GM20431 (cell line): ENCODE measurements around the gene NPHP3.

Source experiments
- in situ Hi-C: fragments of 300-500 bp; cut with MseI, MboI; formaldehyde crosslinking; loops from one replicate; pipeline ENCODE4 v1.15.0; 2020; ENCODE audit warnings: low sequenced_read_pairs; ENCODE audit not compliant: unreplicated experiment

The NPHP3 gene

GRCh38 chr3:132695422-132695821 lies 26.8 kb downstream of the NPHP3 start:
- in situ Hi-C loops, result no loop called here

- in situ Hi-C loops, result no loop called here
Measured at GRCh38 chr3:132694991-132695390, 27.2 kb downstream of the NPHP3 start.

GRCh38 chr3:132690040-132690439 lies 32.2 kb downstream of the NPHP3 start:
- in situ Hi-C loops, result no loop called here

- in situ Hi-C loops, result no loop called here
Measured at GRCh38 chr3:132682201-132682600, 40.0 kb downstream of the NPHP3 start.

GRCh38 chr3:132681421-132681820 lies 40.8 kb downstream of the NPHP3 start:
- in situ Hi-C loops, result no loop called here

- in situ Hi-C loops, result no loop called here
Measured at GRCh38 chr3:132679911-132680310, 42.3 kb downstream of the NPHP3 start.

GRCh38 chr3:132675408-132675807 lies 46.8 kb downstream of the NPHP3 start:
- in situ Hi-C loops, result no loop called here

GRCh38 chr3:132669256-132669777 lies 52.9 kb downstream of the NPHP3 start:
- in situ Hi-C loops, result no loop called here

GRCh38 chr3:132665230-132665745 lies 56.9 kb downstream of the NPHP3 start:
- in situ Hi-C loops, result no loop called here

- in situ Hi-C loops, result no loop called here
Measured at GRCh38 chr3:132662212-132662611, 60.0 kb downstream of the NPHP3 start.

- in situ Hi-C loops, result no loop called here
Measured at GRCh38 chr3:132661101-132661500, 61.1 kb downstream of the NPHP3 start.

GRCh38 chr3:132660811-132661070 lies 61.5 kb downstream of the NPHP3 start:
- in situ Hi-C loops, result no loop called here

GRCh38 chr3:132660052-132660810 lies 62.0 kb downstream of the NPHP3 start, which contains the start of gene UBA5:
Gene UBA5, plus strand, starts transcription at chr3:132660329. Its CDS starts 209 bp downstream, at chr3:132660538.
- in situ Hi-C loops, result no loop called here

- in situ Hi-C loops, result no loop called here
Measured at GRCh38 chr3:132659365-132660051, 62.7 kb downstream of the NPHP3 start, which contains the start of gene ACAD11. Gene ACAD11, minus strand, starts transcription at chr3:132659809. Its CDS starts 58 bp downstream, at chr3:132659751.

- in situ Hi-C loops, result no loop called here
Measured at GRCh38 chr3:132659000-132659364, 63.2 kb downstream of the NPHP3 start.

GRCh38 chr3:132657869-132658747 lies 64.1 kb downstream of the NPHP3 start:
- in situ Hi-C loops, result no loop called here

GRCh38 chr3:132655471-132655870 lies 66.7 kb downstream of the NPHP3 start:
- in situ Hi-C loops, result no loop called here

GRCh38 chr3:132654721-132655120 lies 67.5 kb downstream of the NPHP3 start:
- in situ Hi-C loops, result no loop called here

GRCh38 chr3:132654190-132654589 lies 68.0 kb downstream of the NPHP3 start:
- in situ Hi-C loops, result no loop called here

- in situ Hi-C loops, result no loop called here
Measured at GRCh38 chr3:132652640-132653270, 69.5 kb downstream of the NPHP3 start.
